ENCODE measurements around the gene CLEC5A. TPM values are rescaled to one million over a fixed set of nuclear protein-coding genes. Genes with fewer than 3 reads are reported as not detected.
A peak's percentile ranks its signal among the peaks of the same experiment; 100 is the strongest.

The CLEC5A gene
- polyA plus RNA-seq, 3 donors = 9.6 to 15.2 (median 10.0) TPM

- no peak overlapping the region for H2AFZ ChIP-seq (ENCODE audit: insufficient read depth, low read depth, low read length, poor library complexity, severe bottlenecking)
- peaks cover 0 to 15% of the 10 kb centered on the region in 2 donors for H3K36me3 ChIP-seq (replicated peaks in 1 of 2; ENCODE audit: control insufficient read depth in 1 of 2, insufficient read depth in 2 of 2, low read length in 2 of 2)
- H3K27me3 Mint-ChIP-seq (ENCODE audit: low read depth in 3 of 3) = no peaks in the 10 kb centered on the region
- H3K9me3 ChIP-seq (replicated peaks in 1 of 2; ENCODE audit: control insufficient read depth in 1 of 2, insufficient read depth in 1 of 2, low read length in 2 of 2) = peaks cover 3 to 21% of the 10 kb centered on the region in 2 donors
- H3K4me2 ChIP-seq (replicated peaks; ENCODE audit: extremely low read depth, low read length, poor library complexity, severe bottlenecking) = peak overlapping the region; percentile 52
- H3K4me1 ChIP-seq (ENCODE audit: control insufficient read depth in 1 of 2, insufficient read depth in 2 of 2, low read length in 2 of 2) = peaks cover 58 to 74% of the 10 kb centered on the region in 2 donors
- peak overlapping the region; percentile 96 to 99 (median 98) for H3K27ac Mint-ChIP-seq
- peaks cover 13 to 25% (median 21%) of the 10 kb centered on the region in 7 donors for H3K9me3 Mint-ChIP-seq
- no CpG with 5 or more reads among the region's 3 CpGs for WGBS (ENCODE audit: insufficient coverage)
- peaks cover 61% of the 10 kb centered on the region for H3K79me2 ChIP-seq (ENCODE audit: insufficient read depth, low read length)
- peaks cover 25 to 34% of the 10 kb centered on the region in 2 donors for H3K36me3 Mint-ChIP-seq
- H3K27ac ChIP-seq (ENCODE audit: low read depth in 1 of 2, low read length in 2 of 2) = peak overlapping the region; percentile 38 to 89
- peak; percentile 93 to 99 (median 99) for DNase-seq
- peak overlapping the region; percentile 45 to 71 for H3K4me3 Mint-ChIP-seq
- peak overlapping the region; percentile 4 to 61 (median 19) for H3K4me3 ChIP-seq (replicated peaks in 1 of 3; ENCODE audit: low read depth in 2 of 3, low read length in 3 of 3)
- H3K4me1 Mint-ChIP-seq = peaks cover 64% of the 10 kb centered on the region
- no peaks in the 10 kb centered on the region for H3K27me3 ChIP-seq (ENCODE audit: control insufficient read depth in 2 of 2, insufficient read depth in 2 of 2, low read length in 2 of 2)
- no peak for TF ChIP-seq CTCF (IDR thresholded peaks at IDR 0.05)
- no peaks in the 10 kb centered on the region for H4K20me1 ChIP-seq (ENCODE audit: insufficient read depth, low read length)
- intact Hi-C loops (cut with micrococcal nuclease) = loop anchor here in 1 of 2 donors (5.0 to 10.0 kb wide), 2 partner anchors 58 to 291 kb away; no protein-coding TSS in a partner anchor
- peak overlapping the region; percentile 63 for H3K9ac ChIP-seq (ENCODE audit: insufficient read depth, low read length, poor library complexity, severe bottlenecking)
Measured at GRCh38 chr7:141945356-141945755, 1.4 kb downstream of the CLEC5A start.

GRCh38 chr7:141944811-141945210, 2.0 kb downstream of the CLEC5A start:
- peaks cover 0 to 15% of the 10 kb centered on the region in 2 donors for H3K36me3 ChIP-seq (replicated peaks in 1 of 2; ENCODE audit: control insufficient read depth in 1 of 2, insufficient read depth in 2 of 2, low read length in 2 of 2)
- peak in 2 of 3 donors; percentile 77 to 83 for DNase-seq
- peak overlapping the region; percentile 4 to 61 (median 19) for H3K4me3 ChIP-seq (replicated peaks in 1 of 3; ENCODE audit: low read depth in 2 of 3, low read length in 3 of 3)
- peak overlapping the region; percentile 52 for H3K4me2 ChIP-seq (replicated peaks; ENCODE audit: extremely low read depth, low read length, poor library complexity, severe bottlenecking)
- no peaks in the 10 kb centered on the region for H4K20me1 ChIP-seq (ENCODE audit: insufficient read depth, low read length)
- H3K9me3 ChIP-seq (replicated peaks in 1 of 2; ENCODE audit: control insufficient read depth in 1 of 2, insufficient read depth in 1 of 2, low read length in 2 of 2) = peaks cover 3 to 23% of the 10 kb centered on the region in 2 donors
- H3K9me3 Mint-ChIP-seq = peaks cover 16 to 28% (median 25%) of the 10 kb centered on the region in 7 donors
- peak overlapping the region; percentile 45 to 71 for H3K4me3 Mint-ChIP-seq
- peaks cover 52 to 68% of the 10 kb centered on the region in 2 donors for H3K4me1 ChIP-seq (ENCODE audit: control insufficient read depth in 1 of 2, insufficient read depth in 2 of 2, low read length in 2 of 2)
- no CpG with 5 or more reads among the region's 3 CpGs for WGBS (ENCODE audit: insufficient coverage)
- peaks cover 58% of the 10 kb centered on the region for H3K4me1 Mint-ChIP-seq
- H3K79me2 ChIP-seq (ENCODE audit: insufficient read depth, low read length) = peaks cover 67% of the 10 kb centered on the region
- TF ChIP-seq CTCF (IDR thresholded peaks at IDR 0.05) = no peak
- no peaks in the 10 kb centered on the region for H3K27me3 Mint-ChIP-seq (ENCODE audit: low read depth in 3 of 3)
- intact Hi-C loops (cut with micrococcal nuclease) = loop anchor here in 1 of 2 donors (5.0 to 10.0 kb wide), 2 partner anchors 58 to 290 kb away; no protein-coding TSS in a partner anchor
- peak overlapping the region; percentile 63 for H3K9ac ChIP-seq (ENCODE audit: insufficient read depth, low read length, poor library complexity, severe bottlenecking)
- H3K36me3 Mint-ChIP-seq = peaks cover 30 to 38% of the 10 kb centered on the region in 2 donors
- H3K27ac ChIP-seq (ENCODE audit: low read depth in 1 of 2, low read length in 2 of 2) = peak overlapping the region; percentile 47 to 89
- no peak overlapping the region for H2AFZ ChIP-seq (ENCODE audit: insufficient read depth, low read depth, low read length, poor library complexity, severe bottlenecking)
- no peaks in the 10 kb centered on the region for H3K27me3 ChIP-seq (ENCODE audit: control insufficient read depth in 2 of 2, insufficient read depth in 2 of 2, low read length in 2 of 2)
- H3K27ac Mint-ChIP-seq = peak overlapping the region; percentile 96 to 99 (median 98)
